Breast epithelium (tissue), 3 donors: Measurements from ENCODE around the gene HMGN2.

Experiments used
- POLR2A ChIP-seq: fragments of 450-650 bp; IDR thresholded peaks from one replicate; pipeline ENCODE4 v1.6.1; 2016; ENCODE audit warnings: antibody characterized with exemption, mild to moderate bottlenecking, moderate library complexity
- POLR2AphosphoS5 ChIP-seq, 3 donors: sonication (generic); formaldehyde crosslinking; IDR thresholded peaks; one replicate each; pipeline ENCODE4 v1.6.1; 2017; ENCODE audit warnings: antibody characterized with exemption in 3 of 3
- TF ChIP-seq, protein P1 (sequence below), 3 donors: fragments of 450-650 bp; IDR thresholded peaks; one replicate each; pipeline ENCODE4 v1.5.1; 2016 to 2017; ENCODE audit warnings: antibody characterized with exemption in 3 of 3, mild to moderate bottlenecking in 3 of 3, moderate library complexity in 3 of 3

DNA sequence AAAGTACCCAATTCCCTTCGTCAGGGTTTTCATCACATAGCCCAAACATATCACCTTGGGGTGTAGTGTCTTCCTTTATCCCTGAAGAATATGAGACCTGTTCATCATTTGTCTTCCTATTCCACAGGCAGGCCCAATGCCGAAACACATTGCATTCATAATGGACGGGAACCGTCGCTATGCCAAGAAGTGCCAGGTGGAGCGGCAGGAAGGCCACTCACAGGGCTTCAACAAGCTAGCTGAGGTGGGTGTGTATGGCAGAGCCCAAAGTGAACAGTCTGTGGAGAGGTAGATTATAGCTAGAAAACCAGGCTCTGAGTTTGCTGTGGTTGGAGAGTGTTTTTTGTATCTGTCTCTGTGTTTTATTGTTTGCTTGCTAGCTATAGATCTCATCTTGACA is 34.2 kb upstream of the HMGN2 start:
- TF ChIP-seq POLR2A (no peak), POLR2AphosphoS5 (IDR thresholded peaks at IDR 0.05) (no peak)
- TF ChIP-seq, protein P1, sequence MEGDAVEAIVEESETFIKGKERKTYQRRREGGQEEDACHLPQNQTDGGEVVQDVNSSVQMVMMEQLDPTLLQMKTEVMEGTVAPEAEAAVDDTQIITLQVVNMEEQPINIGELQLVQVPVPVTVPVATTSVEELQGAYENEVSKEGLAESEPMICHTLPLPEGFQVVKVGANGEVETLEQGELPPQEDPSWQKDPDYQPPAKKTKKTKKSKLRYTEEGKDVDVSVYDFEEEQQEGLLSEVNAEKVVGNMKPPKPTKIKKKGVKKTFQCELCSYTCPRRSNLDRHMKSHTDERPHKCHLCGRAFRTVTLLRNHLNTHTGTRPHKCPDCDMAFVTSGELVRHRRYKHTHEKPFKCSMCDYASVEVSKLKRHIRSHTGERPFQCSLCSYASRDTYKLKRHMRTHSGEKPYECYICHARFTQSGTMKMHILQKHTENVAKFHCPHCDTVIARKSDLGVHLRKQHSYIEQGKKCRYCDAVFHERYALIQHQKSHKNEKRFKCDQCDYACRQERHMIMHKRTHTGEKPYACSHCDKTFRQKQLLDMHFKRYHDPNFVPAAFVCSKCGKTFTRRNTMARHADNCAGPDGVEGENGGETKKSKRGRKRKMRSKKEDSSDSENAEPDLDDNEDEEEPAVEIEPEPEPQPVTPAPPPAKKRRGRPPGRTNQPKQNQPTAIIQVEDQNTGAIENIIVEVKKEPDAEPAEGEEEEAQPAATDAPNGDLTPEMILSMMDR (IDR thresholded peaks at IDR 0.05) = no peak
